ENCODE measurements around the gene SLC24A2.

The SLC24A2 gene

GRCh38 chr9:19746223-19746622 is 42.6 kb downstream of the SLC24A2 start:
- TF ChIP-seq POLR2AphosphoS5 (IDR thresholded peaks at IDR 0.05; ENCODE audit: low read depth, low read length) (no peak), SIN3A (IDR thresholded peaks at IDR 0.05; ENCODE audit: borderline replicate concordance, insufficient read depth, low read length) (no peak), FOXP2 (optimal IDR thresholded peaks at IDR 0.05; ENCODE audit: borderline replicate concordance, extremely low read depth, extremely low read length, insufficient read depth) (no peak), REST (IDR thresholded peaks at IDR 0.05; ENCODE audit: insufficient read depth in 1 of 2, low read depth in 2 of 2, low read length in 2 of 2) (no peak), TAF1 (IDR thresholded peaks at IDR 0.05; ENCODE audit: borderline replicate concordance, insufficient read depth, low read length) (no peak)

GRCh38 chr9:19741178-19741577 is 47.7 kb downstream of the SLC24A2 start:
- no peak for TF ChIP-seq TAF1 (IDR thresholded peaks at IDR 0.05; ENCODE audit: borderline replicate concordance, insufficient read depth, low read length)
- no peak for TF ChIP-seq POLR2AphosphoS5 (IDR thresholded peaks at IDR 0.05; ENCODE audit: low read depth, low read length)
- no peak for TF ChIP-seq SIN3A (IDR thresholded peaks at IDR 0.05; ENCODE audit: borderline replicate concordance, insufficient read depth, low read length)
- no peak for TF ChIP-seq FOXP2 (optimal IDR thresholded peaks at IDR 0.05; ENCODE audit: borderline replicate concordance, extremely low read depth, extremely low read length, insufficient read depth)
- no peak for TF ChIP-seq REST (IDR thresholded peaks at IDR 0.05; ENCODE audit: insufficient read depth in 1 of 2, low read depth in 2 of 2, low read length in 2 of 2)

Measured in PFSK-1 (cell line).